Measurements from ENCODE around the gene NMB. TPM values are rescaled to one million over a fixed set of nuclear protein-coding genes. Genes with fewer than 3 reads are reported as not detected.
A peak's percentile ranks its signal among the peaks of the same experiment; 100 is the strongest.
"Not testable (repeated sequence)": the region's sequence is repeated elsewhere in the genome, so short reads cannot be mapped to it uniquely, and the experiment has no call there.

Gene NMB
- total and polyA plus RNA-seq, 4 donors, result 13.0 to 29.7 (median 20.2) TPM

- no peak for DNase-seq (ENCODE audit: low read depth in 4 of 6, low spot score in 6 of 6)
- Histone ChIP-seq H3K4me1 (ENCODE audit: control insufficient read depth, insufficient read depth, low read length) (peaks cover 11% of the 10 kb centered on the region), H3K9me3 (ENCODE audit: control insufficient read depth, insufficient read depth, low read length) (no peaks in the 10 kb centered on the region), H3K27ac (ENCODE audit: low read depth, low read length) (no peak overlapping the region), H3K4me3 (ENCODE audit: low read depth, low read length) (no peak overlapping the region), H3K36me3 (ENCODE audit: control insufficient read depth, insufficient read depth, low read length) (peaks cover 66% of the 10 kb centered on the region), H3K27me3 (ENCODE audit: control insufficient read depth, insufficient read depth, low read length) (no peaks in the 10 kb centered on the region)
Observed at GRCh38 chr15:84647726-84648125, 10.3 kb downstream of the NMB start.

GRCh38 chr15:84645997-84646396 is 12.0 kb downstream of the NMB start:
- H3K4me3 ChIP-seq (ENCODE audit: low read depth, low read length), result no peak overlapping the region

GRCh38 chr15:84645496-84645895 is 12.5 kb downstream of the NMB start:
- Histone ChIP-seq H3K27ac (ENCODE audit: low read depth, low read length) (no peak overlapping the region), H3K4me3 (ENCODE audit: low read depth, low read length) (no peak overlapping the region), H3K4me1 (ENCODE audit: control insufficient read depth, insufficient read depth, low read length) (peaks cover under 1% of the 10 kb centered on the region), H3K27me3 (ENCODE audit: control insufficient read depth, insufficient read depth, low read length) (no peaks in the 10 kb centered on the region), H3K36me3 (ENCODE audit: control insufficient read depth, insufficient read depth, low read length) (peaks cover 67% of the 10 kb centered on the region), H3K9me3 (ENCODE audit: control insufficient read depth, insufficient read depth, low read length) (no peaks in the 10 kb centered on the region)
- no peak for DNase-seq (ENCODE audit: low read depth in 4 of 6, low spot score in 6 of 6)
- 94% methylated on average over 10 of the region's 10 CpGs for WGBS (ENCODE audit: insufficient coverage)

More at GRCh38 chr15:84645997-84646396, 12.0 kb downstream of the NMB start:
- no peak for DNase-seq (ENCODE audit: low read depth in 4 of 6, low spot score in 6 of 6)
- no peaks in the 10 kb centered on the region for H3K9me3 ChIP-seq (ENCODE audit: control insufficient read depth, insufficient read depth, low read length)
- H3K27ac ChIP-seq (ENCODE audit: low read depth, low read length), result no peak overlapping the region
- H3K4me1 ChIP-seq (ENCODE audit: control insufficient read depth, insufficient read depth, low read length), result peaks cover 6% of the 10 kb centered on the region
- peaks cover 69% of the 10 kb centered on the region for H3K36me3 ChIP-seq (ENCODE audit: control insufficient read depth, insufficient read depth, low read length)
- H3K27me3 ChIP-seq (ENCODE audit: control insufficient read depth, insufficient read depth, low read length), result no peaks in the 10 kb centered on the region
- 96% methylated on average over 7 of the region's 10 CpGs for WGBS (ENCODE audit: insufficient coverage)

- no peak overlapping the region for H3K4me3 ChIP-seq (ENCODE audit: low read depth, low read length)
- no peaks in the 10 kb centered on the region for H3K27me3 ChIP-seq (ENCODE audit: control insufficient read depth, insufficient read depth, low read length)
- H3K4me1 ChIP-seq (ENCODE audit: control insufficient read depth, insufficient read depth, low read length), result no peaks in the 10 kb centered on the region
- no peak overlapping the region for H3K27ac ChIP-seq (ENCODE audit: low read depth, low read length)
- no peak for DNase-seq (ENCODE audit: low read depth in 4 of 6, low spot score in 6 of 6)
- H3K9me3 ChIP-seq (ENCODE audit: control insufficient read depth, insufficient read depth, low read length), result no peaks in the 10 kb centered on the region
- WGBS (ENCODE audit: insufficient coverage), result 91% methylated on average over 5 of the region's 6 CpGs
- H3K36me3 ChIP-seq (ENCODE audit: control insufficient read depth, insufficient read depth, low read length), result peaks cover 77% of the 10 kb centered on the region
Observed at GRCh38 chr15:84643838-84644237, 14.2 kb downstream of the NMB start.

GRCh38 chr15:84642640-84643039 is 15.4 kb downstream of the NMB start:
- H3K36me3 ChIP-seq (ENCODE audit: control insufficient read depth, insufficient read depth, low read length), result peaks cover 69% of the 10 kb centered on the region

GRCh38 chr15:84641871-84642270 is 16.1 kb downstream of the NMB start:
- H3K36me3 ChIP-seq (ENCODE audit: control insufficient read depth, insufficient read depth, low read length), result peaks cover 63% of the 10 kb centered on the region
- H3K27ac ChIP-seq (ENCODE audit: low read depth, low read length); H3K4me1 ChIP-seq (ENCODE audit: control insufficient read depth, insufficient read depth, low read length); H3K4me3 ChIP-seq (ENCODE audit: low read depth, low read length); H3K27me3 ChIP-seq (ENCODE audit: control insufficient read depth, insufficient read depth, low read length); DNase-seq (ENCODE audit: low read depth in 4 of 6, low spot score in 6 of 6); H3K9me3 ChIP-seq (ENCODE audit: control insufficient read depth, insufficient read depth, low read length): not testable (repeated sequence)
- 98% methylated on average over 8 of the region's 9 CpGs for WGBS (ENCODE audit: insufficient coverage)

More at GRCh38 chr15:84642640-84643039, 15.4 kb downstream of the NMB start:
- H3K27ac ChIP-seq (ENCODE audit: low read depth, low read length); H3K27me3 ChIP-seq (ENCODE audit: control insufficient read depth, insufficient read depth, low read length); H3K9me3 ChIP-seq (ENCODE audit: control insufficient read depth, insufficient read depth, low read length); DNase-seq (ENCODE audit: low read depth in 4 of 6, low spot score in 6 of 6); H3K4me3 ChIP-seq (ENCODE audit: low read depth, low read length); H3K4me1 ChIP-seq (ENCODE audit: control insufficient read depth, insufficient read depth, low read length): not testable (repeated sequence)
- 0% methylated on average over 1 of the region's 2 CpGs for WGBS (ENCODE audit: insufficient coverage)

GRCh38 chr15:84638103-84638502 is 19.9 kb downstream of the NMB start:
- H3K4me3 ChIP-seq (ENCODE audit: low read depth, low read length), result no peak overlapping the region
- WGBS (ENCODE audit: insufficient coverage), result 50% methylated on average over 1 of the region's 3 CpGs

GRCh38 chr15:84634228-84634837 is 23.7 kb downstream of the NMB start:
- Histone ChIP-seq H3K27me3 (ENCODE audit: control insufficient read depth, insufficient read depth, low read length) (no peaks in the 10 kb centered on the region), H3K27ac (ENCODE audit: low read depth, low read length) (peak overlapping the region; percentile 25), H3K4me1 (ENCODE audit: control insufficient read depth, insufficient read depth, low read length) (peaks cover 23% of the 10 kb centered on the region), H3K36me3 (ENCODE audit: control insufficient read depth, insufficient read depth, low read length) (peaks cover 20% of the 10 kb centered on the region), H3K9me3 (ENCODE audit: control insufficient read depth, insufficient read depth, low read length) (no peaks in the 10 kb centered on the region), H3K4me3 (ENCODE audit: low read depth, low read length) (peak overlapping the region; percentile 57)
- peak in 2 of 6 donors; percentile 38 to 63 for DNase-seq (ENCODE audit: low read depth in 4 of 6, low spot score in 6 of 6)
- 3% methylated on average over 15 of the region's 23 CpGs for WGBS (ENCODE audit: insufficient coverage)

More at GRCh38 chr15:84638103-84638502, 19.9 kb downstream of the NMB start:
- Histone ChIP-seq H3K27ac (ENCODE audit: low read depth, low read length) (no peak overlapping the region), H3K4me1 (ENCODE audit: control insufficient read depth, insufficient read depth, low read length) (peaks cover under 1% of the 10 kb centered on the region), H3K36me3 (ENCODE audit: control insufficient read depth, insufficient read depth, low read length) (peaks cover 43% of the 10 kb centered on the region), H3K9me3 (ENCODE audit: control insufficient read depth, insufficient read depth, low read length) (no peaks in the 10 kb centered on the region), H3K27me3 (ENCODE audit: control insufficient read depth, insufficient read depth, low read length) (no peaks in the 10 kb centered on the region)
- DNase-seq (ENCODE audit: low read depth in 4 of 6, low spot score in 6 of 6), result peak in 1 of 6 donors; percentile 45

- 0% methylated on average over 105 of the region's 105 CpGs for whole genome bisulfite sequencing (ENCODE audit: insufficient coverage)
- Histone ChIP-seq H3K9me3 (ENCODE audit: control insufficient read depth, insufficient read depth, low read length) (no peaks in the 10 kb centered on the region), H3K4me1 (ENCODE audit: control insufficient read depth, insufficient read depth, low read length) (peaks cover 23% of the 10 kb centered on the region), H3K27me3 (ENCODE audit: control insufficient read depth, insufficient read depth, low read length) (no peaks in the 10 kb centered on the region), H3K4me3 (ENCODE audit: low read depth, low read length) (peak overlapping the region; percentile 57), H3K27ac (ENCODE audit: low read depth, low read length) (peak overlapping the region; percentile 86), H3K36me3 (ENCODE audit: control insufficient read depth, insufficient read depth, low read length) (peaks cover 15% of the 10 kb centered on the region)
- DNase-seq (ENCODE audit: low read depth in 4 of 6, low spot score in 6 of 6), result peak; percentile 31 to 83 (median 56)
Observed at GRCh38 chr15:84633311-84634227, 24.4 kb downstream of the NMB start.
